Upper lobe of left lung (tissue), 4 donors: Measurements from ENCODE around the gene TEN1.

ENCODE experiments used
- EP300 ChIP-seq, 4 donors: sonication (generic); formaldehyde crosslinking; IDR thresholded peaks; one replicate each; pipeline ENCODE4 v1.5.1; 2017; ENCODE audit warnings: antibody characterized with exemption in 4 of 4, control low read depth in 2 of 4
- POLR2A ChIP-seq, 4 donors: fragments of 450-650 bp; IDR thresholded peaks; one replicate each; pipeline ENCODE4 v1.5.1; 2016 to 2017; ENCODE audit warnings: antibody characterized with exemption in 4 of 4, mild to moderate bottlenecking in 2 of 4
- POLR2AphosphoS5 ChIP-seq, 2 donors: sonication (generic); formaldehyde crosslinking; IDR thresholded peaks; one replicate each; pipeline ENCODE4 v1.5.1; 2017; ENCODE audit warnings: antibody characterized with exemption in 2 of 2
- TF ChIP-seq, protein P1 (sequence below), 6 experiments: fragments of 450-650 bp in 4 of 6; fragments of 200-600 bp in 2 of 6; sonication (generic) in 2 of 6; IDR thresholded peaks; one replicate each; pipeline ENCODE4 v1.5.1; 2016 to 2019; ENCODE audit warnings: antibody characterized with exemption in 6 of 6

DNA sequence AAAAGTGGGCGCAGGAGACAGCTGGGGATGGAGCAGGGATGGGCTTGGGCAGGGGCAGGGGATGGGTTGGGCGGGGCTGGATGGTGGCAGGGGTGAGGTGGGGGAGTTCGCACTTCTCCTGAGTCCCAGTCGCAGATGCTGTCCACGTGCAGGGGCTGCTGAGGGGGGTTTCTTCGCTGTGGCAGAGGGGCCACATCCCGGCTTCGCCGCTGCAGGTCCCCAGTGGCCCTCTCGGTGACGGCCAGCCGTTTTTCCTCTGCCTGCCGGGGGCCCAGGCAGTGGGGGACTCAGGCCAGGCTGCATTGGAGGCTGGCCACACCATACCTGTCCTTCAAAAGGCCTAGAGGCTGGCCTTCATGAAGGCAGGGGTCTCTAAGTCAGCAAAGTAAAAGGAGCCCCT lies 39.8 kb downstream of the TEN1 start:
- TF ChIP-seq, protein P1, sequence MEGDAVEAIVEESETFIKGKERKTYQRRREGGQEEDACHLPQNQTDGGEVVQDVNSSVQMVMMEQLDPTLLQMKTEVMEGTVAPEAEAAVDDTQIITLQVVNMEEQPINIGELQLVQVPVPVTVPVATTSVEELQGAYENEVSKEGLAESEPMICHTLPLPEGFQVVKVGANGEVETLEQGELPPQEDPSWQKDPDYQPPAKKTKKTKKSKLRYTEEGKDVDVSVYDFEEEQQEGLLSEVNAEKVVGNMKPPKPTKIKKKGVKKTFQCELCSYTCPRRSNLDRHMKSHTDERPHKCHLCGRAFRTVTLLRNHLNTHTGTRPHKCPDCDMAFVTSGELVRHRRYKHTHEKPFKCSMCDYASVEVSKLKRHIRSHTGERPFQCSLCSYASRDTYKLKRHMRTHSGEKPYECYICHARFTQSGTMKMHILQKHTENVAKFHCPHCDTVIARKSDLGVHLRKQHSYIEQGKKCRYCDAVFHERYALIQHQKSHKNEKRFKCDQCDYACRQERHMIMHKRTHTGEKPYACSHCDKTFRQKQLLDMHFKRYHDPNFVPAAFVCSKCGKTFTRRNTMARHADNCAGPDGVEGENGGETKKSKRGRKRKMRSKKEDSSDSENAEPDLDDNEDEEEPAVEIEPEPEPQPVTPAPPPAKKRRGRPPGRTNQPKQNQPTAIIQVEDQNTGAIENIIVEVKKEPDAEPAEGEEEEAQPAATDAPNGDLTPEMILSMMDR (IDR thresholded peaks at IDR 0.05) = no peak
- TF ChIP-seq POLR2A (IDR thresholded peaks at IDR 0.05) (no peak), EP300 (IDR thresholded peaks at IDR 0.05) (no peak), POLR2AphosphoS5 (IDR thresholded peaks at IDR 0.05) (no peak)
